Activated CD4-positive, alpha-beta T cell treated with anti-CD3 and anti-CD28 coated beads for 24 hours (primary cell): ENCODE data around the gene AURKAIP1.
"Not testable (repeated sequence)": the region's sequence is repeated elsewhere in the genome, so short reads cannot be mapped to it uniquely, and the experiment has no call there.

ENCODE experiments used
- DNase-seq, 2 donors: peaks; one replicate each; pipeline ENCODE4 v3.0.0-alpha.2; 2020; ENCODE audit warnings: low read depth in 2 of 2

The AURKAIP1 gene

GRCh38 chr1:1406821-1407635 lies 32.0 kb upstream of the AURKAIP1 start, which contains the start of gene MRPL20:
Gene MRPL20 (minus strand): TSS chr1:1407293. CDS start chr1:1407217, 76 bp downstream.
- peak; percentile 90 to 92 for DNase-seq

DNA sequence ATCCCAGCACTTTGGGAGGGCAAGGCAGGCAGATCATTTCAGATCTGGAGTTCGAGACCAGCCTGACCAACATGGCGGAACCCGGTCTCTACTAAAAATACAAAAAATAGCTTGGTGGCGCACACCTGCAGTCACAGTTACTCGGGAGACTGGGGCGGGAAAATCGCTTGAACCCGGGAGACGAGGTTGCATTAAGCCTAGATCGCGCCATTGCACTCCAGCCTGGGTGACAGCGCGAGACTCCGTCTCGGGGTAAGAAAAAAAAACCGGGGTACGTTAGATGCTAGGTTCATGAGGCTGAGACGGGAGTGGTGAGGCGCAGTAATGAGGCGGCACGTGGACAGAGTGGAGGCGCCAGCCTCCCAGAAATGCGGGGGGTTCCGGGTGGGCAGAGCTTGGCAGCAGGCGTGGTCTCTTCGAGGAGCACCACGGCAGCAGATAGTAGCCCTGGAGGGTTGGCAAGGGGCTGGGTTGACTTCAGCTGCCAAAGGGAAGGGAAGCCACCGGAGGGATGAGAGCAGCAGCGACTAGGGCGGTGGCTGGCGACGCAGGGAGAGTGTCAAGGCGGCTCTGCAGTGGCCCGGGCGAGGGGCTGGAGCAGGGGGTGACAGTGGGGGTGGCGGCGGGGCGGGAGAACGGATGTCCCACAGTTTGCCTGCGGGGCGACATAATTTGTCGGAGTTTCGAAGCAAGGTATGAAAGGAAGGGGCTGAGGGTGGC lies 31.3 kb upstream of the AURKAIP1 start:
- DNase-seq, result no peak

DNA sequence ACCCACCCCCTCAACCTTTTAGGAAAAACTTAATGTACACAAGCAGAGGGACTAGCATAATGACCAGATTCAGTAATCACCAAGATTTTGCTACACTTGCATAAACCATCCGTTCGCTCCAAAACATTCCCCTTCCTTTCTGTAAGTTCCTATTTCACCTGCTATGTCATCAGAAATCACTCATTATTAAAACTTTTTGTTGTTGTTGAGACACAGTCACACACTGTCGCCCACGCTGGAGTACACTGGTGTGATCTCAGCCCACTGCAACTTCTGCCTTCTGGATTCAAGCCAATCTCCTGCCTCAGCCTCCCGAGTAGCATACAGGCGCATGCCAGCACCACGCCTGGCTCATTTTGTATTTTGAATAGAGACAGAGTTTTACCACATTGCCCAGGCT lies 28.6 kb upstream of the AURKAIP1 start:
- DNase-seq, result no peak

DNA sequence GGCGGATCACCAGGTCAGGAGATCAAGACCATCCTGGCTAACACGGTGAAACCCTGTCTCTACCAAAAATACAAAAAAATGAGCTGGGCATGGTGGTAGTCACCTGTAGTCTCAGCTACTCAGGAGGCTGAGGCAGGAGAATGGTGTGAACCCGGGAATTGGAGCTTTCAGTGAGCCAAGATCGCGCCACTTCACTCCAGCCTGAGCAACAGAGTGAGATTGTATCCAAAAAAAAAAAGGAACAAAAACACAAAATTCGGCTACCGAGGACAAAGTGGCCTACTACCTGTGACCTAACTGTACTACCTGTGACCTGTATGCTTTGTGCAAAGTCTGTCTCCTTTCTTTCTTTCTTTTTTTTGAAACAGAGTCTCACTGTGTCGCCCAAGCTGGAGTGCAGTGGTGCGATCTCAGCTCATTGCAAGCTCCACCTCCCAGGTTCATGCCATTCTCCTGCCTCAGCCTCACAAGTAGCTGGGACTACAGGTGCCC lies 27.9 kb upstream of the AURKAIP1 start:
- not testable (repeated sequence) for DNase-seq

DNA sequence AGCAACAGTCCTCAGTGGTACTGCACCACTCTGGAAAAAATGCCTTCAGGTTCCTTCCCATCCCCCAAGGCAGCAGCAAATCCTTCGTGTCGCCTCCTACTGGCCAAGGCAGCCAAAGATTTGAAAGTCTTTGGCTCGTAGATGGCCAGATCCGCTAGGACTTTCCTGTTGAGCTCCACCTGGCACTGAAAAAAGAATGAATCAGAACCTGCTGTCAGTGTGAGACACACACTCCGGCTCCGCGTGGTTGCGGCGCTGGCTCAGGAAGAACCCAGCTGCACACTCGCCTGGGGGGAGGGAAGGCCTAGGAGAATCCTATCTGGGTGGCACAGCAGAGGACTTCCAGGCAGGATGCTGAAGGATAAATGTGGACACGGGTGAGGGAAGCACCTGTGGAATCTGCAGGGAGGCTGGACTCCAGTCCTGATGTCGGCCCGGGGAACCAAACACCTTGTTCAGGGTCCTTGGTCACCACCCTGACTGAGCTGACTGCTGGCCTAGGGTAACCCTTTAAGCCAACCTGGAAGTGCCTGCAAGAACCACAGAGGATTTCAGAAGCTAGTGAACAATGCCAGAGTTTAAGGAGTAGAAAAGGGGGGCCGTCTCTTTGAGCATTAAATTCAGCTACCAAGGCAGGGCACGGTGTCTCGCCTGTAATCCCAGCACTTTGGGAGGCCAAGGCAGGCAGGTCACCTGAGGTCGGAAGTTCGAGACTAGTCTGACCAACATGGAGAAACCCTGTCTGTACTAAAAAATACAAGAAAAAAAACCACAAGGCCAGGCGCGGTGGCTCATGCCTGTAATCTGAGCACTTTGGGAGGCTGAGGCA lies 27.3 kb upstream of the AURKAIP1 start:
- DNase-seq, result no peak

DNA sequence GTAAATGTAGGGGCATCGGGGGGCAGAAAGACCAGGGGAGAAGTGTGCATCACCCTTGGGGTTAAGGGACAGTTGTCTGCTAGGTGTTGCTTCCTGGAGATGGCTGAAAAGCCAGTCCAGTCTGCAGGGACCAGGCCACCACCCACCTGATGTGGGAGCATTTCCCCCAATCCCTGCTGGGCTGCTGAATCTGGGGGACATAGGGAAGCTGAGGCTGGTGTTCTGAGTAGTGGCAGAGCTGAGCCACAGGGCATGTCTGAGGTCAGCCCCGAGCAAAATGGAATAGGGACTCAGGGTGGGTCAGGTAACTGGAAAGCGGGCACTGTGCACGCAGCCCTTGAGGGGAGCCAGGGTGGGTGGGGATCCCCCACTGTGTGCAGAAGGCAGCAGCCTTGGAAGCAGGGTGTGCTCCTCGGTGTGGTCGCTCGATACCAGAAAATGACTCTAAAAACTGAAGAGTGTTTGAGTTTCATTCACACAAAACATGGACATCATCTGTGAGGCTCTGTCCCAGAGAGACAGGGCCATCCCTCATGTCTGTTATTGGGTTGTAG lies 26.5 kb upstream of the AURKAIP1 start:
- DNase-seq, result no peak

DNA sequence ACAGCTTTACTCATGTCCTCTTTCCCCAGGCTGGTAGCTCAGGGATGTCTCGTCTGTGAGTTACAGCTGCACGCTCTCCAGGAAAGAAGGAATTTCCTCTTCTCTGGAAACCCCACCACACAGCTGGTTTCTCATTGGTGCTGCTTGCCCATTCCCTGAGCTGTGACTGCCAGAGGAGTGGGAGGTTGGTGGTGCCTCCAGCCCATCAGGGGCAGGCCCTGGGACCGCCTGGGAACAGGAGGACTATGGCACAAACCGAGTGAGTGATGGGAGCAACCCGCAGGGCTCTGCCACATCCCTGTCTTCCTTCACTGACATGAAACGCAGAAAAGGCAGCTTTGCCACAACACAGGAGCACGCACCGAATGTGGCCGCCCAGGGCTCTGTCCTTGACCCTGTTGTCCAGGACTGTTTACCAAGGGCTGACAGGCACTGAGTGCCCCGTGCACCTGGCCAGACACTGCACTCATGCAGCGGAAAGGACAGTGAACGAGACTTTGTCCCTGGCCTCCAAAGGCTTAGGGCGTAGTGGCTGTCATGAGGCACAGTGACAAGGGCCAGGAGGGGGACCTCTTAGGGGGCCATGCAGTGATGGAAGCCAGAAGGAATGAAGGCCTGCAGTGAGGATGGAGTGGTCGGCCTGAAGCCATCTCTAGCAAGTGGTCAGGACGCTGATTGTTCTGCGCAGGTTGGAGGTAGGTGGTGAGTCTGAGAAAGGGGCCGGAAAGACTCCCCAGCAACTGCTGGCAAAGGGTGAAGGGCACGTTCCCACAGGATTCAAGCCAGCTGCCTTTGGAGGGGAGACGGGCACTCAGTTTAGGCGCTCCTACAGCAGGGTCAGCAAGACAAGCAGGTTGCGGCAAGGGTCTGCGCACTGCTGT lies 25.8 kb upstream of the AURKAIP1 start:
- DNase-seq, result no peak

GRCh38 chr1:1399872-1400575 lies 25.0 kb upstream of the AURKAIP1 start:
- no peak for DNase-seq

GRCh38 chr1:1399187-1399871 lies 24.3 kb upstream of the AURKAIP1 start, which contains the start of gene CCNL2:
Gene CCNL2 (minus strand): TSS chr1:1399335. CDS start chr1:1399306, 29 bp downstream.
- peak; percentile 99 for DNase-seq

- DNase-seq, result no peak
Observed at GRCh38 chr1:1398677-1399186, 23.7 kb upstream of the AURKAIP1 start.

DNA sequence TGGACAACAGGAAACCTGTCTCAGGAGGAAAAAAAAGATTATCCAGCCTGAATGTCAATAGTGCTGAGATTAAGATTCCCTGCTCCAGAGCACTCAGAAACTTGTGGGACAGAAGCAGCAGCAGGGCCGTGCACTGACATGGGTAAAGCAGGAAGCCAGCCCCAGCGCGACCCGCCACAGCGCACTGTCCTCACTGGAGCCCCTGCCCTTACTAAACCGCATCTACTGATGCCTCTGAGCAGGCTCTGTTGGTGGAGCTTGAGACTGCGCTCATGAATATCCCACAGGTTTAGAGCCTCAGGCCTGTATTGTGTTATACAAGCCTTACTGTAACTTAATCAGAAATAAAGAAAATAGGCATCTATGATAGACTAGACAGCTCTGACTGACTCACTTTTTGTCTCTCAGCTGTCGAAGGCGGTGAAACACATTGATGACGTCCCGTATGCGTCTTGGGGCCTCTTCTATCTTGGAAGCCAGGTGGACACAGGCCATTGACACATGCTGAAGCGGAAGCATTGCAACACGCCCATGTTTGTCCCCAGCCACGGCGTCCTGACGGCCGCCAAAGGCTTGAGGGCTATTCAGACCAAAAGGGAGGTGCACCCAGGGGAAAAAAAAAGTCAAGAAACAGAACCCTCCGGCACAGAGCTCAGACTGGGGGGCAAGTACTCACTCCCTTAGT lies 23.0 kb upstream of the AURKAIP1 start:
- no peak for DNase-seq

DNA sequence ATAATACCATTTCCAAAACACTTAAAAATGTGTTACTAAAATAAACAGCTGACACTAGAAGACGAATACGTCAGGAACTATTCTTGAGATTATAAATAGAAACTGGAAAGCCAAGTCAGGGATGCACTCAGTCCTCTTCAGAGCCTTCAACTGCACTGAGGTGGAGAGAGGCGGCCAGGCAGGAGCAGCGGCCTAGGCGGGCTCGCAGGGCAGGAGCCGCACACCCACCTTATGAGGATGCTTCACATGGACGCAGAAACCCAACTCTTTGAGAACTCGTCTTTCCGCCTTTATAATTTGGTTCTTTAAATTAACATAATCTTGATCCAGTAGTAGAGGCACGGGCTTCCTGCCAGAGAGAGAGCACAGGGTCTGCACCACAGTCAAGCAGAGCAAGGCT lies 20.2 kb upstream of the AURKAIP1 start:
- no peak for DNase-seq

DNA sequence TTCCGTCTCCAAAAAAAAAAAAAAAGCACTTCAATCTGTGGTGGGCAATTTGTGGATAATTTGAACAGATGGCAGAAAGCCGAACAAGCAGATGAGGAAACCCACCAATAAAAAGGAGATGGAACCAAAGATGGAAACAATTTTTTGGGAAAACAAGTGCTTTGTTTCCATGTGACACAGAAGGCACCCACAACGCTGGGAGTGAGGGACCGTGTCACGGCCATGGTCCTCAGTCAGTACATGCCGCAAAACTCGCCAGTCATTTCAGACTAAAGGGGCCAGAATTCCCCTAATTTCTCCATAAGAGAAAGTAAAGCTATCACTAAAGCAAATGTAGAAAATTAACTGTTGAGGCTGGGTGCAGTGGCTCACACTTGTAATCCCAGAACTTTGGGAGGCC lies 19.1 kb upstream of the AURKAIP1 start:
- no peak for DNase-seq

DNA sequence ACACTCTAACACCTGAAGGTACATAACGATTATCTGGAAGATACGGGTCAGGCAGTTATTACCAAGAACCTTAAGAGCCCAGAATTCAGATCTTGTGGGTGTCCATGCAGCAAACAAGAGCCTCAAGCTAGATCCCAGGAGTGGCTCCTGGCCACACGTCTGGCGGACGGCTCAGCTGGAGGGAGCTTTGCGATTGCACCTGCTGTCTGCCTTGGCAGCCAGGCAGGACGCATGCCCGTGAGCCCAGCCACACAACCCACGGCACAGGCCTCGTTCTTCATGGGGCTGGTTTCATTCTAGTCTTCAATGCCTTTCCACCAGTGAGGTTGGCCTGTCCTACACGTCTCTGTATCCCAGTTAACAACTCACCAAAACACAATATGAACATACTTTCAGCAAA lies 18.4 kb upstream of the AURKAIP1 start:
- DNase-seq, result no peak

GRCh38 chr1:1393014-1393413 lies 18.0 kb upstream of the AURKAIP1 start:
- DNase-seq, result no peak

GRCh38 chr1:1391225-1391624 lies 16.2 kb upstream of the AURKAIP1 start:
- DNase-seq, result no peak

DNA sequence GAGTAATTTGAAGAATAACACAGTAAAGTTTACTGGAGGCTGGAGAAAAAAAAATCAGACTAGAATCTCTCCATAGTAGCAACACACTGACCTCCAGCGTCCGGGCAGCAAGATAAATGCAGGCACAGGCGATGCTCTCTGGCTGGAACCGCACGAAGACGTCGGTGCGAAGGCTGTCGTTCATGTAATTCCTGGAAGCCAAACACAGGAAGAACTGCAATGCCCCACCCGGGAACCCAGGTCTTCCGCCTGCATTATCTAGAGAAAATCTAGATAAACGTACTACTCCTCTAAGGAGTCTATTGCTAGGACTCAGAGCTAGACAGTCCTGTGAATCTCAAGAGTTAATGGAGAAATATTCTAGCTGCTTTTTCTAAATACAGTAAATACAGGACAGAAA lies 15.7 kb upstream of the AURKAIP1 start:
- DNase-seq, result no peak

- DNase-seq, result no peak
Observed at GRCh38 chr1:1388078-1388472, 13.1 kb upstream of the AURKAIP1 start.
